ENCODE data around the gene SIGMAR1.

DNA sequence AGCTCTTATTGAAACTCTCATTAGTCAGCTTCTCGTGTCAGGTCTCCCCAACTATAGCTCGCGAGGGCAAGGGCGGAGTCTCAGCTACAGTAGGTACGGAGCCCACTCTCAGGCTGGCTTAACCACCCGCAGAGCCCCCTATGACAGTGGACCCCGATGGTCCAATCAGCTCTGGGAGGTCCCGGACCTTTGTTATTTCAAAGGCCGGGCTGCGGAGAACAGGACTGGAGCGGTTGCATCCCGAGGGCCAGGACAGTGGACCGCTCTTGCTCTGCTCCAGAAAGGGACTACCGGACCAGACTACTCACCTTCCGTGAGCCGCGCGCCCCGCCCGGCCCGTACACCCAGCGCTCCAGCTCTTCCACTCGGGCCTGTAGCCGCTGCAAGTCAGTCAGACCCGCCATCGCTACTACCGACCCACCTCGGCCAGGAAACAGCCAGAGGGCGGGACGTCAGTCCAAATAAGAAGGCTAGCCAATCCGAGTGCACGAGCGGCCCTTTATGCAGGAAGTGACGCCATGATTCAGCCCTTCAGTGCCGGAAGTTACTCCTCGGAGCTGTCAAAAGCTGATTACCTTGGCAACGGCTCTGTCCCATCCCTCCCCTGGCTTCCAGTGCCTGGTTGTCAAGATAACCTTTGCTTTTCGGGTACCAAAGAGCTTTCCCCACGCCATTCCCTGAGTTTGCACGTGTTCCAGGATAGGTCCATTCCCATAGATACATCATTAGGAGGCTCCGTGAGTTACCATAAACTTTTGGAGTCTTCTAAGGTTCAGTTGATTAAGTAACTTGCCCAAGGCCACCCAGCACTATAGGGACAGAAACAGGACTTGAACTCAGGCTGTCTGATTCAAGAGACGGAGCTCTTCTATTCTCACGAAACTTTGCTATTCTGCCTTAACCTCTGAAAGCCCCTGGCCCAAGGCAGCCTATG lies 17.3 kb downstream of the SIGMAR1 start, which contains the start of gene DCTN3:
- TF ChIP-seq, protein P1, sequence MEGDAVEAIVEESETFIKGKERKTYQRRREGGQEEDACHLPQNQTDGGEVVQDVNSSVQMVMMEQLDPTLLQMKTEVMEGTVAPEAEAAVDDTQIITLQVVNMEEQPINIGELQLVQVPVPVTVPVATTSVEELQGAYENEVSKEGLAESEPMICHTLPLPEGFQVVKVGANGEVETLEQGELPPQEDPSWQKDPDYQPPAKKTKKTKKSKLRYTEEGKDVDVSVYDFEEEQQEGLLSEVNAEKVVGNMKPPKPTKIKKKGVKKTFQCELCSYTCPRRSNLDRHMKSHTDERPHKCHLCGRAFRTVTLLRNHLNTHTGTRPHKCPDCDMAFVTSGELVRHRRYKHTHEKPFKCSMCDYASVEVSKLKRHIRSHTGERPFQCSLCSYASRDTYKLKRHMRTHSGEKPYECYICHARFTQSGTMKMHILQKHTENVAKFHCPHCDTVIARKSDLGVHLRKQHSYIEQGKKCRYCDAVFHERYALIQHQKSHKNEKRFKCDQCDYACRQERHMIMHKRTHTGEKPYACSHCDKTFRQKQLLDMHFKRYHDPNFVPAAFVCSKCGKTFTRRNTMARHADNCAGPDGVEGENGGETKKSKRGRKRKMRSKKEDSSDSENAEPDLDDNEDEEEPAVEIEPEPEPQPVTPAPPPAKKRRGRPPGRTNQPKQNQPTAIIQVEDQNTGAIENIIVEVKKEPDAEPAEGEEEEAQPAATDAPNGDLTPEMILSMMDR (IDR thresholded peaks at IDR 0.05; ENCODE audit: poor library complexity, severe bottlenecking): no peak
- TF ChIP-seq EZH2 (IDR thresholded peaks at IDR 0.05; ENCODE audit: borderline replicate concordance, insufficient read depth, low read length, poor library complexity, severe bottlenecking) (no peak), EP300 (conservative IDR thresholded peaks at IDR 0.05; ENCODE audit: poor library complexity, severe bottlenecking) (peak; percentile 66), POLR2AphosphoS5 (IDR thresholded peaks at IDR 0.05) (peak; percentile 98), SMC3 (conservative IDR thresholded peaks at IDR 0.05; ENCODE audit: poor library complexity) (peak; percentile 22), MXI1 (conservative IDR thresholded peaks at IDR 0.05; ENCODE audit: poor library complexity, severe bottlenecking) (peak; percentile 65)
- TF ChIP-seq, protein P2, sequence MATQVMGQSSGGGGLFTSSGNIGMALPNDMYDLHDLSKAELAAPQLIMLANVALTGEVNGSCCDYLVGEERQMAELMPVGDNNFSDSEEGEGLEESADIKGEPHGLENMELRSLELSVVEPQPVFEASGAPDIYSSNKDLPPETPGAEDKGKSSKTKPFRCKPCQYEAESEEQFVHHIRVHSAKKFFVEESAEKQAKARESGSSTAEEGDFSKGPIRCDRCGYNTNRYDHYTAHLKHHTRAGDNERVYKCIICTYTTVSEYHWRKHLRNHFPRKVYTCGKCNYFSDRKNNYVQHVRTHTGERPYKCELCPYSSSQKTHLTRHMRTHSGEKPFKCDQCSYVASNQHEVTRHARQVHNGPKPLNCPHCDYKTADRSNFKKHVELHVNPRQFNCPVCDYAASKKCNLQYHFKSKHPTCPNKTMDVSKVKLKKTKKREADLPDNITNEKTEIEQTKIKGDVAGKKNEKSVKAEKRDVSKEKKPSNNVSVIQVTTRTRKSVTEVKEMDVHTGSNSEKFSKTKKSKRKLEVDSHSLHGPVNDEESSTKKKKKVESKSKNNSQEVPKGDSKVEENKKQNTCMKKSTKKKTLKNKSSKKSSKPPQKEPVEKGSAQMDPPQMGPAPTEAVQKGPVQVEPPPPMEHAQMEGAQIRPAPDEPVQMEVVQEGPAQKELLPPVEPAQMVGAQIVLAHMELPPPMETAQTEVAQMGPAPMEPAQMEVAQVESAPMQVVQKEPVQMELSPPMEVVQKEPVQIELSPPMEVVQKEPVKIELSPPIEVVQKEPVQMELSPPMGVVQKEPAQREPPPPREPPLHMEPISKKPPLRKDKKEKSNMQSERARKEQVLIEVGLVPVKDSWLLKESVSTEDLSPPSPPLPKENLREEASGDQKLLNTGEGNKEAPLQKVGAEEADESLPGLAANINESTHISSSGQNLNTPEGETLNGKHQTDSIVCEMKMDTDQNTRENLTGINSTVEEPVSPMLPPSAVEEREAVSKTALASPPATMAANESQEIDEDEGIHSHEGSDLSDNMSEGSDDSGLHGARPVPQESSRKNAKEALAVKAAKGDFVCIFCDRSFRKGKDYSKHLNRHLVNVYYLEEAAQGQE (IDR thresholded peaks at IDR 0.05; ENCODE audit: borderline replicate concordance): peak; percentile 85
